ENCODE data around the gene SOAT1.

DNA sequence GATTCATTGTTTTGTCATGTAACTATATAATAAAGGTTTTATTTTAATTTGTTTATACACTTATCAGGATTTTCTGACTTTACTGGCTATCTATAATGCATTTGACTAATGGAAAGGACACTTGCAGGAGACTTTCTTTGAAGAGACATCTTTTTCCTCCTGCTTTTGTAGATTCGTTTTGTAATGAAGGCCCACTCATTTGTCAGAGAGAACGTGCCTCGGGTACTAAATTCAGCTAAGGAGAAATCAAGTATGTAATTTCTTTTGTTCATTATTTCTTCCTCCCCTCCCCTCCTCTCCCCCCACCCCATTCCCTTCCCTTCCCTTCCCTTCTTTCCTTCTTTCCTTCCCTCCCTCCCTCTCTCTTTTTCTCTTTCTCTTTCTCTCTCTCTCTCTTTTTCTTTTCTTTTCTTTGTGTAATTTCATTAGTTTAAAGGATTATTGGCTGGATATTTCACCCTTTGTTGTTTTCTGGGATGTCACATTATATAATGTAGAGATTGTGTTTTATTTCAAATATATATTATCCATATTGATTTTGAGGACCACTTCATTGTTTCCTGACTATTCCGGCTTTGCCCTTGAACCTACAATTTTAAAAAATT, 48.4 kb downstream of the SOAT1 start:
- no peak for TF ChIP-seq CTCF (conservative IDR thresholded peaks at IDR 0.05; ENCODE audit: low read length)
- no peak for TF ChIP-seq EZH2phosphoT487 (IDR thresholded peaks at IDR 0.05; ENCODE audit: borderline replicate concordance)

Data from Loucy (cell line).